Measurements from ENCODE around the gene ARID5B.

DNA sequence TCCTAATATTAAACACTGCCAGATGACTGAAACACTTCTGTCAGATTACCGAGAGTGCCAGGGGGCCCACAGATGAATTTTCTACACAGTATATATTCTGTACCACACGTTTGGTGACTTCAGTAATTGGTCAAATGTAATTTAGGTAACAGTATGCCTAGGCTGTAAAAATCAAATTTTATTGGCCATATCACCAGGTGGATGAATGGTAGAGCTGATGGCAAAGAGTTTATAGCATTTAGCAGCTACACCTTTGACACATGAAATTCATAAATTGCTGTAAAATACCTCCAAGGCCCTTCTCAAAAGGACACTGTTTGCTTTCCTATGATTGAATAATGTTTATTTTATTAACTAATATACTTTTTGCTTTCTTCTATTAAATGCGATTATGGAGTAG is 101.3 kb downstream of the ARID5B start:
- TF ChIP-seq, protein P1, sequence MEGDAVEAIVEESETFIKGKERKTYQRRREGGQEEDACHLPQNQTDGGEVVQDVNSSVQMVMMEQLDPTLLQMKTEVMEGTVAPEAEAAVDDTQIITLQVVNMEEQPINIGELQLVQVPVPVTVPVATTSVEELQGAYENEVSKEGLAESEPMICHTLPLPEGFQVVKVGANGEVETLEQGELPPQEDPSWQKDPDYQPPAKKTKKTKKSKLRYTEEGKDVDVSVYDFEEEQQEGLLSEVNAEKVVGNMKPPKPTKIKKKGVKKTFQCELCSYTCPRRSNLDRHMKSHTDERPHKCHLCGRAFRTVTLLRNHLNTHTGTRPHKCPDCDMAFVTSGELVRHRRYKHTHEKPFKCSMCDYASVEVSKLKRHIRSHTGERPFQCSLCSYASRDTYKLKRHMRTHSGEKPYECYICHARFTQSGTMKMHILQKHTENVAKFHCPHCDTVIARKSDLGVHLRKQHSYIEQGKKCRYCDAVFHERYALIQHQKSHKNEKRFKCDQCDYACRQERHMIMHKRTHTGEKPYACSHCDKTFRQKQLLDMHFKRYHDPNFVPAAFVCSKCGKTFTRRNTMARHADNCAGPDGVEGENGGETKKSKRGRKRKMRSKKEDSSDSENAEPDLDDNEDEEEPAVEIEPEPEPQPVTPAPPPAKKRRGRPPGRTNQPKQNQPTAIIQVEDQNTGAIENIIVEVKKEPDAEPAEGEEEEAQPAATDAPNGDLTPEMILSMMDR (IDR thresholded peaks at IDR 0.05; ENCODE audit: low read depth, low read length) = no peak
- no peak for TF ChIP-seq POLR2A (IDR thresholded peaks at IDR 0.05; ENCODE audit: extremely low read depth, insufficient read length)
- TF ChIP-seq, protein P2, sequence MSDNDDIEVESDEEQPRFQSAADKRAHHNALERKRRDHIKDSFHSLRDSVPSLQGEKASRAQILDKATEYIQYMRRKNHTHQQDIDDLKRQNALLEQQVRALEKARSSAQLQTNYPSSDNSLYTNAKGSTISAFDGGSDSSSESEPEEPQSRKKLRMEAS (IDR thresholded peaks at IDR 0.05; ENCODE audit: low read depth, low read length) = no peak
- TF ChIP-seq MYC (IDR thresholded peaks at IDR 0.05; ENCODE audit: low read depth, low read length) = no peak
